HG02798 (cell line): ENCODE measurements around the gene SH3RF3.
"Not testable (repeated sequence)": the region's sequence is repeated elsewhere in the genome, so short reads cannot be mapped to it uniquely, and the experiment has no call there.

Experiments used
- ATAC-seq: cut with Tn5 transposase; IDR thresholded peaks from one replicate; pipeline ENCODE4 v1.9.1; 2021; ENCODE audit warnings: mild to moderate bottlenecking; ENCODE audit not compliant: unreplicated experiment, poor library complexity

SH3RF3 gene

GRCh38 chr2:109523121-109523520, 394.1 kb downstream of the SH3RF3 start:
- no peak for ATAC-seq

GRCh38 chr2:109523536-109524361, 394.7 kb downstream of the SH3RF3 start:
- ATAC-seq: no peak

GRCh38 chr2:109525836-109526235, 396.8 kb downstream of the SH3RF3 start:
- no peak for ATAC-seq

- ATAC-seq: no peak
Observed at GRCh38 chr2:109526442-109526970, 397.5 kb downstream of the SH3RF3 start.

- no peak for ATAC-seq
Observed at GRCh38 chr2:109527079-109527478, 398.1 kb downstream of the SH3RF3 start.

GRCh38 chr2:109527846-109528705, 399.1 kb downstream of the SH3RF3 start:
- no peak for ATAC-seq

- ATAC-seq: no peak
Observed at GRCh38 chr2:109528811-109529501, 400.0 kb downstream of the SH3RF3 start.

- no peak for ATAC-seq
Observed at GRCh38 chr2:109529532-109530449, 400.8 kb downstream of the SH3RF3 start.

- no peak for ATAC-seq
Observed at GRCh38 chr2:109530712-109531111, 401.7 kb downstream of the SH3RF3 start.

- no peak for ATAC-seq
Observed at GRCh38 chr2:109531221-109531620, 402.2 kb downstream of the SH3RF3 start.

GRCh38 chr2:109531896-109532727, 403.1 kb downstream of the SH3RF3 start:
- no peak for ATAC-seq

- no peak for ATAC-seq
Observed at GRCh38 chr2:109532728-109533076, 403.7 kb downstream of the SH3RF3 start.

GRCh38 chr2:109533823-109534222, 404.8 kb downstream of the SH3RF3 start:
- no peak for ATAC-seq

- no peak for ATAC-seq
Observed at GRCh38 chr2:109535217-109535946, 406.4 kb downstream of the SH3RF3 start.

- ATAC-seq: not testable (repeated sequence)
Observed at GRCh38 chr2:109536556-109536955, 407.6 kb downstream of the SH3RF3 start.

GRCh38 chr2:109537565-109538222, 408.7 kb downstream of the SH3RF3 start:
- ATAC-seq: no peak

- ATAC-seq: no peak
Observed at GRCh38 chr2:109538546-109538945, 409.5 kb downstream of the SH3RF3 start.

GRCh38 chr2:109542384-109542783, 413.4 kb downstream of the SH3RF3 start:
- no peak for ATAC-seq
